ENCODE measurements around the gene PTCH1.

The PTCH1 gene

DNA sequence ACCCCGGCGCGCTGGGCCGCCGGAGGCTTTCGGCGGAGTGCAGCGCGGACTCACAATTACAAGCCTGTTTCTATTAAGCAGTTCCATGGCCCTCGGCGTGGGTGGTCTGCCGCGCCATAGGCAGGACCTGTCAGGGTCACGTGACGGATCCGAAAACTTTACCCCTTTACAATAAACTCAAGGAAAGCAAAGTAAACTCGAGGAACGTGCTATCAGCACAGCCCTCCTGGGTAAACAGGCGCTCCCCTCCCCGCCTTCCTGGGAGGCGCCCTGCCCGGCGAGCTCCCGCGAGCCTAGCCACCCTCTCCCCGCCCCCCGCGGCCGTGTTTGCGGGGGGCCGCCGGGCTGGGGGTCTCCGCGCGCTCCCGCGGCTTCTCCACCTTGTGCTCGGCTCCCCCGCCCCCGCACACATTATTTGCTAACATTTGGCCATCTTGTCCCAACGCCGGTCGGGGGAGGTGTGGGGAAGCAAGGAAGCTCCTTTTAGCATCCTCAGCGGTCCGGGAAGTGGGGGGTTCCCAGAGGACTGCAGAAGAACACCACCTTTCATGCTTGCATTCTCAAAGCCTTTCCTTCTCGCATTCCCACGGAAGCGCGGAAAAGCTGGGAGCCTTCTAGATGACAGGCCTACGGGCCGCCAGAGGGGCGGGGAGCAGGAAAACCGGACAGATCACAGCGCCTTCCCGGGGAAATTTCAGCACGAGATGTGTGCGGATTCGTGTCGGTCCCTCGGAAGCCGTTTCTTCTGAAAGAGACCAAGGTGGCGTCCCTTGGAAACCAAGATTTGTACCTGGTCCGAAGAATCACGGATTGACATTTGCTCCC, at the start of gene PTCH1:
Gene PTCH1, minus strand, starts transcription at position 238 of the 825 bp plus-strand sequence.
- no peak for DNase-seq

DNA sequence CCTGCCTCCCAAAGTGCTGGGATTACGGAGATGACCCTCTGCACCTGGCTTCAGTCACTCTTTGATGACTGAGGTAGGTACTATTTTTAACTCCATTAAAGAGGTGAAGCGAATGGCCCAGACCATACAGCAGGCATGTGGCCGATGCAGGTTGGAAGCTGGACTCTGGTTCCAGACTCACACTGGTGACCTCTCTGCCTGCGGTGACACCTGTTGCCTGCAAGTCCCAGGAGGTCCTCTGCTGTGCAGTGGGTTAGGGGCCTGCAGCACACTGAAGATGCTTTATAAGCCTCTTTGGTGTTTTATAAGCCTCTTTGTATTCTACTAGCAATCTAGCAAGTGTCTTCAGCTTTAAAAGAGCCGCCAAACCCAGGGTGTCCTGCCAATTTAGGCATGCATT, 49.2 kb upstream of the PTCH1 start:
- DNase-seq = no peak

GRCh38 chr9:95561913-95562312, 45.1 kb upstream of the PTCH1 start:
- DNase-seq = no peak

GRCh38 chr9:95557142-95557541, 40.4 kb upstream of the PTCH1 start:
- DNase-seq = no peak

DNA sequence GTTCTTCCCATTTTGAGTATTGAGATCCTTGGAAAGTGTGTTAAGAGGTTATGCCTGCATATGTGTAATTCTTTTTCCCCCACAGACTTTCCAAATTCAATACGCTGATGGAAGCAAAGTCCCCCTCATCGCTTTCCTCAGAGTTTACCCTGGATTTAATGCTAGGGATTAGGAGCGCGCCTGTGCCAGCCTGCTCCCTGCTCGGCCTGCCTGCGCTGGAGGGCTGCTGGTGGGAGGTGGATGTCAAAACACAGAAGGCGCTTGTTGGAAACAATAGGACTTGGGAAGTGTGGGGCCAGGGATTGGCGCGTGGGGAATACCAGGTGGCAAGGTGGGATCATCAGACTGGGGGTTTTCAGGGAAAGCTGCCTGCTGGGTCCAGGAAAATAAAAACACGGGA, 39.8 kb upstream of the PTCH1 start:
- no peak for DNase-seq

- no peak for DNase-seq
Measured at GRCh38 chr9:95552814-95553546, 36.2 kb upstream of the PTCH1 start.

GRCh38 chr9:95552255-95552654, 35.5 kb upstream of the PTCH1 start:
- no peak for DNase-seq

DNA sequence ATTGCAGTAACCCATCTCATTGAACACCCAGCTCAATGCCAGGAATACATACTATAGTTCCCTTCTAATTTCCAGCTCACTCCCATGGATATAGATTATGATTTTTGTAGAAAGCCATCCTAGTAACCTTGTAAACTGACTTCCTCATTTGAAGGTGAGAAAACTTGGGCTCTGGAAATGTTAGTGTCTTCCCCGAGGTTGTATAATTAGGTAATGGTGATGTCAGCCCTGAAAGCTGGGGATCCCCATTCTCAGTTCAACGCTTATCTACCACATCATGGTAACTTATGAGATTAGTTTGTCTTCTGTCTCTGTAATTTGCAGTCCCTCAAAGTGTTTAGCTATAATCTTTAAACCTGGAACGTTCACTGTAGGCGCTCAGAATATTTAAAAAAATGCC, 34.6 kb upstream of the PTCH1 start:
- DNase-seq = no peak

DNA sequence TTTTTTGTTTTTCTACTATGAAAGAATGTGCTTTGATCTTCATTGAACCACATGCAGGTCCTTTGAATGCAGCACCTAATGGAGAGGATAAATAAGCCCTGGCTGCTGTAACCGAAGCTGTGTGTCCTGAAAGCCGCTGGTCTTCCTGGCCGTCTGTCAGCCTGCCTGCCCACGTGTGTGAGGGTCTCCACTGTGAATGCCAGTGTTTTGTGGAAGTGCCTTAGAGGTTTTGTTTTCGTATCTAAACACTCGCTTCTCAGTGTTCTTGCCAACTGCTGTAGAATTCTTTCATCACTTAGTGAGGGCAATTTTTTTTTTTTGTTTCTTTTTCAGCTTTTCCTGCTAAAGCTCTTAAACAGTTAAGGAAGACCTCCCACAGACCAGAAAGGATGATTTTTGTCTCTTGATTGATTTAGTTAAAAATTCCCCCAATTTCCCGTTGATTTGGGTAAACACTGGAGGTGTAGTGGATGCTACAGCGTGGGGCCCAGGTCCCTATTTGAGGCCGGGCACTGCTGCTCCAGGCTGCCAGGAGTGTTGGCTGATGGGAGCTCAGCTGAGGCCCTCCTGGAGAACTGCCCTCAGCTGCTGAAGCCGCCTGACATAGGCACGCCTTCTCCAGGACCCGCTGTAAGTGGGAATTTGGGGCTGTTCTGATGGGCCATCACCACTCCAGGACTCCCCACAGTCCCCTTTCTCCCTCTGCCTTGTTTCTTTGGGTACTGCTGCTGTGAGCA, 29.2 kb upstream of the PTCH1 start:
- no peak for DNase-seq

DNA sequence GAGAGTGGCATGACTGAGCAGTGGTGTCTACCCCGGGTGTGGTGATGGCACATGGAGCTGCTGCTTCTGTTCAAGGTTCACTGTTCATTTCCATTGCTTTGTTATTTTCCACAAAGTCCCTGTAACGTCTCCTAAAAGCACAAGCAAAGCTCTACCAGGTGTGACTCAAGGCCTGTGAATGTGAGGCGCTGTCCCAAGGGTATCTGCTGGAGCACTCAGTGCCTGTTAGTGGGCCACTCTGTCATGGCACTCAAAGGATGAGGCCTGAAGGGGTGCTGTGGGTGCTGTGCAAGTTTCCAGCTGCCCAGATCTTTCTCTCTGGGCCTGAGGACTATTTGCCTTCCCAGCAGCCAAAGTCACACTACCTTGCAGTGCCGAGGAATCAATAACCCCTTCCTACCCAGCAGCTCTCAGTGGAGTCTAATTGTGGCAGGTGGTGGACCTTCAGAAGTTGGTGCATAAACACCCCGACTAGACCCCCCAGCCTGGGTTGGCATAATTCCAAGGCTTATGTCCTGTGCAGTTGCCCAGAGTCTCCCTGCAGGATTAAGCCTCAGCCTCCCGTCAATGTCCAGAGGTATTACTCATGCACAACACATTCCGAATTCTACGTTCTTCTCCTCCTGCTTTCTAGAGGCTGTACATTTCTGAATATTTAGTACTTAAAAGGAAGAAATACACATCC, 17.4 kb upstream of the PTCH1 start:
- DNase-seq = no peak

GRCh38 chr9:95529910-95530309, 13.1 kb upstream of the PTCH1 start:
- no peak for DNase-seq

- no peak for DNase-seq
Measured at GRCh38 chr9:95528908-95529502, 12.2 kb upstream of the PTCH1 start.

DNA sequence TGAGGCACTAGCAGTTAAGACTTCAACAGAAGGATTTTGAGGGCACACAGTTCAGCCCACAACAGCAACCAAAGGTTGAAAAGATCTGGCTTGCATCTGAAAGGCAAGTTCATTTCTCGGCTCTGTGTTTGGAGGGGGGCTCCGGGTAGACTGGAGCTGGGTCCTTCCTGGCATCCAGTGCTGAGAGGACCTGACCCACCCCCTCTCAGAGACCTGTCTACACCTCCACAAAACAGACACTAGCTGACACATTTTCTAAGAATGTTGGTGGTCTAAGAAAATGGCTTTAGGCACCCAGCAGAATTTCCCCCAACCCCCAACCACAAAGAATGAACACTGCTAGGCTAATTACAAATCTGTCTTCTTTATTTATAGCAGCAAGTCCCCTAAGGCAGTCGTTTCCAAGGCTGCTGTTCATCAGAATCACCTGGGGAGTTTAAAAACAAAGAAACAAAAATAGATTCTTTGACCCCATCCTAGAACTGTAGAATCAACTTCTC, 6.2 kb upstream of the PTCH1 start:
- no peak for DNase-seq

GRCh38 chr9:95521699-95522098, 4.9 kb upstream of the PTCH1 start:
- DNase-seq = no peak

DNA sequence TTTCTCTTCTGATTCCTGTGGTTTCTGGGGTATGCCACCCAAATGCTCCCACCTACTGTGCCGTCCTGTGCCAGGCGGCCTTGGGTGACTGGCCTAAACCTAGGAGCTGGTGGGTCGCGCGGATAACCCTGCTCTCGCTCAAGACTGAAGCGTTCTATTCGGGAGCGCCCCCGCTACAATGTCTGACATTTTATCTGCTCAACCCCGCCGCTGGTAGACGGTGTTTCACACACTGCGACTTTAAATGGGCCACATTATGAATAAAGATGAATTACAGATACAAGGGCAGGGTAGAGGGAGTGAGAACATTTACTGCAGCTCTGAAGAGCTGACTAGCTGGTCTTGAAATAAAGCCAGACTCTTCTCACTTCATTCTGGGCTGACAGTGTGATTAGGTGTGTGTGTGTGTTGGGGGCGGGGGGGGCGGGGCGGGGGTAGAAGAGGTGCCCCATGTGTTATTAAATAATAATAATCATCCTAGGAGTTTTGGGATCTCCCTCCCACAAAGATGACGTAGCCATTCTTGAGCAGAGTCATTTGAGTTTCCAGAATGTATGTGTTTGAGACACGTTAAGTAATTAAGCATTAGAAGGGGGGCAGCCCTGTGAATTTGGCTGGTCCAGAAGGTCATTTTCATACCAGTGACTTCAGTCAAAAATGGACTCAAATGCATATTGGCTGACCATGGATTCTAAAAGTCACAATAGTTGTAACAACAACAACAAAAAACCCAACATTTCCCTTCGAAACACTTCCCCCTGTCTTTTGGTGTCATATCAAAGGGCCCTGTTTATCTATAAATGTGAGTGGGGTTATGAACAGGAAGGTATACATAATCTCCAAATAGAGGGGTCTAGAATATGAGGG, 1.0 kb upstream of the PTCH1 start:
- DNase-seq = no peak

DNA sequence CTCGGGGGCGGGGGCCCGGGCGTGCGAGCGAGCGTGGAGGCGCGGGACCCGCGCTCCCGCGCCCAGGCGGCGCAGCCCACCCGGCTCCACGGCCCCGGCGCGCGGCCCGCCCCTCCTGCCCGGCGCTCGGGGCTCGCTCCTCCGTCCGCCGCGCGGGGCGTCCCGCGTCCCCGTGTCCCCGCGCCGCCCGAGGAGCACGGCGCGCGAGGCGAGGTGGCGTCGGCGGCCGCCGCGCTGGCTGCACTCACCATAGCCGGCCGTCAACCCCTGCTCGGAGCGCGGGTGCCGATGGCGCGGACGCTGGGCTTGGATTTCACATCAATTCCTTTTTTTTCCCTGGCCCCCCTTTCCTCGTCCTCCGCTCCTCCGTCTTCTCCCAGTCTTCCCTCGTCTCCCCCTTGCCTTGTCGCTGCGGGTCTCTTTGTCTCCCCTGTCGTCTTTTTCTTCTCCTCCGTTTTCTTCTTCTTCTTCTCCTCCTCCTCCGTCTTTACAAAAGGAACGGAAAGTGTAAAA, 494 bp downstream of the PTCH1 start:
- peak; percentile 3 for DNase-seq

GRCh38 chr9:95515272-95516113, 1.3 kb downstream of the PTCH1 start:
- peak; percentile 50 for DNase-seq

GRCh38 chr9:95514342-95514741, 2.4 kb downstream of the PTCH1 start:
- no peak for DNase-seq

- no peak for DNase-seq
Measured at GRCh38 chr9:95513711-95514110, 3.1 kb downstream of the PTCH1 start.

DNA sequence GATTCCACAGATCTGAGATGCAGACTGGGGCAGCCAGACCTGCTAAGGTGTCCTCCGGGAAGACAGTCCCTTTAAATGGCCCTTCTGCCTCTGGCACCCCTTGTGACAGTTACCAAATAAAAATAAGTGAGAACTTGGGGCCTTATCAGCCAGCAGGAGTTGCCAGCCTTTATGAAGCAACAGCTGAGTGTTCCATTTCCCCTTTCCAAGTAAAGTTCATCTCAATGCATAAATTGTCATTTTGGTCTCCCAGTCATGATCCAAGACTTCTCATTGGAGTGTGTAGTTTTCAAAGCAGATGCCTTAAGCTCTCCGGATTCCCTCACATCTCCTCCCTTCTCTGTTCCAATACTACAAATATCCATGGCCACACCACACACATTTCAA, 4.1 kb downstream of the PTCH1 start:
- DNase-seq = no peak

All from NCI-H1105 treated with DMSO at 0.1 percent for 48 hours (cell line).